NCI-H1930 (cell line): ENCODE results near the gene NPRL2.
A peak's percentile ranks its signal among the peaks of the same experiment; 100 is the strongest.

ENCODE experiments used
- DNase-seq, 2 experiments: peaks; one replicate each; lab custom pipeline; 2025; lab: John Stamatoyannopoulos, UW

NPRL2 gene

DNA sequence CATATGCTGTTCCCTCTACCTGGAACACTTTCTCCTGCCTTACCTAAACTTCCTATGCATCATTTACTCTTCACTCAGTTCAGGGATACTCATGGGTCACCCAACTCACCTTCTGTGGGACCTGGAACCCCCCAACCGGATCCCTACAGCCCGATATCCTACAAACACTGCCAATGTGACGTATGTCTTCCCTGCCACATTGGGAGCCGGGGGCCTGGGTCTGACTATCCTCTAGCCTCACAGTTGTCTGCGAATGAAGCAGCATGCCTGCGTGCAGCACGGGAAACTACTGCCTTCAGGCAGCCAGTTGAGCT is 405 bp downstream of the NPRL2 start:
- DNase-seq = no peak

GRCh38 chr3:50347187-50347813 is 3.3 kb downstream of the NPRL2 start:
- peak in 1 of 2 experiments; percentile 29 for DNase-seq

- peak in 1 of 2 experiments; percentile 48 for DNase-seq
Observed at GRCh38 chr3:50345586-50346234, 4.9 kb downstream of the NPRL2 start, which contains the start of gene ZMYND10. Gene ZMYND10, minus strand, starts transcription at chr3:50345732. Its CDS starts 153 bp downstream, at chr3:50345579.

DNA sequence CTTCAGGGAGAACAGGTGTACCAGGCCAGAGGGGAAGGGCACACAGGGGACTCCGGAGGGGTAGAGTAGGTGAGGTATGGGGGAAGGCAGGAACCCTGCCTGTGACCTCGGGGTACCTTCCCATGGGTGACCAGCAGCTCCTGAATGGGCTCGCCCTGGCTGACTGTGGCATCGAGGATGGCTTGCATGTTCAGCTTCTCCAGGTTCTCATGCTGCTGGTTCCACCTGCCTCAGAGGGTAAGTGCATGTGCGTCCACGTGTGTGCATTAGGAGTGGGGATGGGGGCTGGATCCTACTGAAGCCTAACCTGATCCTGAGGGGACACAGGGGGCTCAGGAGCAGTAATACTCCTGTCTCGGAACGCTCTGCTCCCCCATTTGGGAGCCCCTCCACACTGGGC is 5.6 kb downstream of the NPRL2 start:
- no peak for DNase-seq

DNA sequence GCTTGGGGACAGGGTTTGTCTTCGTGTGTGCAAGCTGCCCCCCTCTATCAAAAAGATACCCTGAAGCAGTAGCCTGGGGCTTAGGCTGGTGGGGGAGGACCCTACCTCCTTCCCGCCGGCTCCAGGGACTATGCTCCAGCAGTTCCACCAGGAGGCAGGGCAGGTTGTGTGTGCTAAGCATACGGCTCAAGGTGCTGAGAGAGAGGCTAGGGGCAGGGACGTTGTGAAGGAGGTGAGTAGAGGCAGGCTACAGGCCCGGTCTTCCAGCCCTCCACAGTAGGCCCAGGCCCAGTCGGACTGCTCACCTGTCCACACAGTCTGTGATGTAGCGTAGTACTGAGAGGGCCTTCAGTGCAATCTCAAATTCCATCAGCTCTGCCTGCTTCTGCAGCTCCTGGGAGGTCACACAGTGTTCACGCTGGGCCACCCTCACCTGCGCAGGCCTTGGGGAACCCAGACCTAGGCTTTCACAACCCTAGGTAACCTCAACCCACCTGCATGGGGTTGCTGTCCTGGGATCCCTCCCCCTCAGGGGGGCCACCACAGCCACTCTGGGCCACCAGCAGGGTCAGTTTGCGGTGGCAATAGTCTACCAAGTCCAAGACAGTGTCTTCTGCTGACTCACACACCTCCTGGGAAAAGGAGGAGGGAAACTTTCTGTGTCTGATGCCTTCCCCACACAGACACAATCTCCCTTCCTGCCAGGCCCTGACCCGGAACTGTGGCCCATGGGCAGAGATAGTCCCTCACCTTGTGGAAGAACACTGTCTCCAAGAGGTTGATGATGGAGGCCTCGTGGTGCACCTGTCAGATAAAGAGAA is 7.6 kb downstream of the NPRL2 start:
- no peak for DNase-seq

- DNase-seq = no peak
Observed at GRCh38 chr3:50341996-50342650, 8.5 kb downstream of the NPRL2 start.

DNA sequence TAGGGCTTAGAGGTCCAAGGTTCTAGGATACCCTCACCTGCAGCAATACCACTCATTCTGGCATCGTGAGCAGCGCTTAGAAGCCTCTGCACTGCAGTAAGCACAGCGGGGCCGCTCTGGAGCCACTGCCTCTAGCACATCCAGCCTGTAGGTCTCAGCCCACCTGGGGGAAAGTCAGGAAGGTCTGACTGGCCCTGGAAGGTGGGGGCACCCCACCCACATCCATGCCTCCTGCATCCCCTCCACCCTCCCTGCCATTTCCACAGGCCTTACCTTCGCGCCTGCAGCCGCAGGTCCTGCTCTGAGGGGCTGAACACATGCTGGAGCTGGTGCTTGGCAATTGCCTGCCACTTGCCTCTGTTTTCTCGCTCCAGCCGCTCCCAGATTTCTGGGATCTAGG is 9.0 kb downstream of the NPRL2 start:
- no peak for DNase-seq

DNA sequence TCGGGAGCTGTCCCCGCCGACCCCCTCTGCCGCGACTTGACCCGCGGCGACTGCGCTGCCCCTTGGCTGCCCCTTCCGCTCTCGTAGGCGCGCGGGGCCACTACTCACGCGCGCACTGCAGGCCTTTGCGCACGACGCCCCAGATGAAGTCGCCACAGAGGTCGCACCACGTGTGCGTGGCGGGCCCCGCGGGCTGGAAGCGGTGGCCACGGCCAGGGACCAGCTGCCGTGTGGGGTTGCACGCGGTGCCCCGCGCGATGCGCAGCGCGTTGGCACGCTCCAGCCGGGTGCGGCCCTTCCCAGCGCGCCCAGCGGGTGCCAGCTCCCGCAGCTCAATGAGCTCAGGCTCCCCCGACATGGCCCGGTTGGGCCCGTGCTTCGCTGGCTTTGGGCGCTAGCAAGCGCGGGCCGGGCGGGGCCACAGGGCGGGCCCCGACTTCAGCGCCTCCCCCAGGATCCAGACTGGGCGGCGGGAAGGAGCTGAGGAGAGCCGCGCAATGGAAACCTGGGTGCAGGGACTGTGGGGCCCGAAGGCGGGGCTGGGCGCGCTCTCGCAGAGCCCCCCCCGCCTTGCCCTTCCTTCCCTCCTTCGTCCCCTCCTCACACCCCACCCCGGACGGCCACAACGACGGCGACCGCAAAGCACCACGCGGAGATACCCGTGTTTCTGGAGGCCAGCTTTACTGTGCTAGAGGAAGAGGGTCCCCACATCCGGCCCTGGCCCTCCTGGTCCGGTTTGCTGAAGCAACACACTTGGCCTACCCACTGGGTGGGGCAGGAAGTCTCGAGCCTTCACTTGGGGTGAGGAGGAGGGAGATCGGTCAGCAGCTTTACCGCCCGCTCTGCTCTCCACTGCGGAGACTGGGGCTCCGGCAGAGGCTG is 9.9 kb downstream of the NPRL2 start, which contains the start of gene RASSF1:
Gene RASSF1, minus strand, starts transcription at position 389 of the 882 bp plus-strand sequence. Its CDS starts 31 bp downstream, at position 358.
- no peak for DNase-seq

- no peak for DNase-seq
Observed at GRCh38 chr3:50340147-50340447, 10.5 kb downstream of the NPRL2 start.

- DNase-seq = no peak
Observed at GRCh38 chr3:50339485-50340146, 11.0 kb downstream of the NPRL2 start.

GRCh38 chr3:50338965-50339364 is 11.6 kb downstream of the NPRL2 start:
- no peak for DNase-seq

- peak; percentile 93 to 95 for DNase-seq
Observed at GRCh38 chr3:50337175-50337861, 13.3 kb downstream of the NPRL2 start.

DNA sequence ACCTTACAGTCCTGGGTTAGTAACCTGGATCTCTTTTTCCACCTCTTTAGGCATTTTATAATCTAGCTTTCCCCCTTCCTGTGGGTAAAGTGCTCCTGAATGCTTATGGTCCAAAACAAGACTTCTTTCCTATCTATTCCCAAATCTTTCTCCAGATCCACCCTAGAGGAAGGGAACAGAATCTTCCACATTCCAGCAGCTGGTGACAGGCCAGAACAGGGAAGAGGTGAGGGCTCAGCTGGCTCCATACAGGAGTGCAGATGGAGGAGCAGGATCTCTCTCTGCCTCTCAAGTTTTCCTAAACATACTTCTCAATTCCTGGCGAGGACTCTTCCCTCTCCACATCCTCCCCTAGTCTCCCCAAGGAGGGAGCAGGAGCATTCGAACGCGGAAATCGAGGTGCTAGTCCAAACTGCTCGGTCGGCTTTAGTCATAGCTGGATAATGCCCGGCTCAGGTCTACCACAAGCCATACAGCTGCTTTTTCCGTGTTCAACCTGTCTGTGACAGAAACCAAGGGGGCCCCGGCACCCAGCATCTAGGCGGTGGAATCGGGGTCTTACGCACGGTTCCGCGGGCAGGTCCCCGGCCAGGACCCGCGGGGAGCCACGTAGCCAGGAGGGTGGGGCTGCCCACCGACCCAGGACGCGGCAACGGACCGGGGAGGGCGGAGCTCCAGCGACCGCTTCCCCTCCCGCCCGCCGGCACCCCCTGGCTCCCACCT is 14.0 kb downstream of the NPRL2 start:
- DNase-seq = no peak

DNA sequence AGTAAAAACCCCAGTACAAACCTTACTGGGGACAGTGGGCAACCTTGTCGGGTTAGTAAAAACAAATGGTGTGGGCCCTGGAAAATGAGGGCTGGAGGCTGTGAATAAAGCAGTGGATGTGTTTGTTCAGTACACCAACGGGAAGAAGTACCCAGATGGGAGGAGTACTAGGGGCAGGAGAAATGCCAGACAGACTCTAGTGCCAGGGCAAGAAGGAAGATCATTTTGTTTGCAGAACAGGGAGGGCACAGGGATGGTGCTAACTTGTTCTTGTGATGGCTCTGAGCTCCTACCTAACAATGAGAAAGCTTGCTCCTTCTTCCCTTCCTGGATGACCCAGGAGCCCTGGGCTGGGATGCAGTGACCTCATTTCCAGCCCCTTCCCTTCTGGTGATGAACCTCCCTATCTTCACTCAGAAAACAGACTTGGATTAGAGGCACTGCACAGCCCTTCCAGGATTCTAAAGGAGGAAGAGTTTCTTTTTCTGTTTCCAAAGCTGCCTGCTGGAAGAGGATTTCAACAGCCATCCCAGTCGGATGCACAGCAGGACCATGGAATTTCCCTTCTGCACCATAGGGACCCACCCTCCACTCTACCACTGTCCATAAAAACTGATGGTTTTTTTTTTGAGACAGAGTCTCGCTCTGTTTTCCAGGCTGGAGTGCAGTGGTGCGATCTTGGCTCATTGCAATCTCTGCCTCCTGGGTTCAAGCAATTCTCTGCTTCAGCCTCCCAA is 16.1 kb downstream of the NPRL2 start:
- no peak for DNase-seq

- DNase-seq = no peak
Observed at GRCh38 chr3:50333744-50334328, 16.7 kb downstream of the NPRL2 start.

- DNase-seq = no peak
Observed at GRCh38 chr3:50331364-50331907, 19.1 kb downstream of the NPRL2 start.

DNA sequence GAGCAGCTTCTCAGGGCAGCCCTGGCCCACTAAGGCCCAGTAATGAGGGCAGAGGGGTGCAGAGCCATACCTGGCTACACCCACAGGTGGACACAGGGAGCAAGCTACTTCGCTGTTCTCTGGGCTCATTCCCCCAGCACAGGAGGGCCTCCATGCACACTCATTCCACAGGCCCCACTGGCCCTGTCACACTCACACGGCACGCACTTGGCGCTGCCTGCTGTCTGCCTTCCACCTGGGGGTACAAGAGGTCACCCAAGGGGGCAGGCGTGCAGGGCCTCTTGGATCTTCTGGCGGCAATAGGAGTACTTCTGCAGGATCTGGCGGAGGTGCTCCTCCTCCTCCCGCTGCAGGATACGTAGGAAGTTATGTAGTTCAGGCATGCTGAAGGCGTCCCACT is 20.2 kb downstream of the NPRL2 start:
- no peak for DNase-seq

DNA sequence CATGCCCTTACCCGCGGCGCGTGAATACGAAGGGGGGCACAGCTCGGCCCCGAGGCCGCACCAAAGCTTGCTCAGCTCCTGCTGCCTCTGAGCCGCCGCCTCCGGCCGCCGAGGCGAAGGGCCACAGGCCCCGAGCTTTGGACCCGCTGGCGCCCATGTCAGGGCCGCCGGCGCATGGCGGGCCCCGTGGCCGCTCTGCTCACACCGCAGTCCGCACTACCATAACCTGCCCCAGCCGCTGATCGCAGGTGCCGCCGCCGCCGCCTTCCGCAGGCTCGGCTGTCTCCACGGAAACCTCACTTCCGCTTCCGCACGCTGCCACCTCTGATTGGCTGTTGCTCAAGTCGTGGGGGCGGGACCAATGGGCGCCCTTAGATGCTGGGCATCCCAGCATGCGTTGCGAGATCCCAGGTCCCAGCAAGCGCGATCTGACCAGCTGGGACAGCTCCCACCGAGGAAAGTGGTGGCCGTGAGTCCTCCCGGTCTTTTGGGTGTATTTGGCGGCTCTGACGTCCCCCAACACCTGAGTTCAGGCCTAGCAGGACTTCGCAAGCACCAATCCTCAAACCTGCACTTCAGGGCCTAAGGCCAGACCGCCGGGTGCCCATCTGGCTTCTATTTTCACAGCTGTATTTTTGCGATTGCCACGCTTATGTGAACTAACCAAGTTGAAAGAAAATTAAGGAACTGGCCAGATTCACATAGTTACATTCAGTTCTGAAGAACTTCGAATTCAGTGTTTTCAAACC is 22.5 kb downstream of the NPRL2 start, which contains the start of gene TUSC2:
Gene TUSC2, minus strand, starts transcription at position 281 of the 749 bp plus-strand sequence. Its CDS starts 124 bp downstream, at position 157.
- peak; percentile 90 for DNase-seq
